Endothelial cell of umbilical vein (primary cell): ENCODE data around the gene HTR6. TPM values are rescaled to one million over a fixed set of nuclear protein-coding genes. Genes with fewer than 3 reads are reported as not detected.

Source experiments
- BruUV-seq: library from RNA; stranded (reverse); fragments of 400-500 nt; replicated peaks from 2 replicates; lab custom pipeline; 2021; lab: Mats Ljungman, UMichigan
- CTCF ChIA-PET: fragments of 300-600, 350-600 bp; sonication (Branson Sonifier 250); formaldehyde crosslinking; loops from one replicate; lab custom pipeline; 2021; ENCODE audit warnings: antibody characterized with exemption, inconsistent platforms; lab: Charles Lee
- POLR2A ChIA-PET: fragments of 300-600, 350-600 bp; sonication (Branson Sonifier 250); formaldehyde crosslinking; loops from one replicate; lab custom pipeline; 2021; ENCODE audit warnings: antibody characterized with exemption, inconsistent platforms; lab: Charles Lee
- DNase-seq: peaks from one replicate; pipeline ENCODE4 v3.0.0-alpha.2; 2011; ENCODE audit warnings: low read depth, low spot score
- FAIRE-seq: peaks from 2 replicates; lab custom pipeline; 2011; peaks lifted over from hg19 to GRCh38; lab: Jason Lieb, UNC
- H2AFZ ChIP-seq: 2 replicates; pipeline ENCODE4 v1.6.0; 2012; ENCODE audit warnings: low read depth, low read length, control low read depth, inconsistent platforms
- H3K27ac ChIP-seq: 2 replicates; pipeline ENCODE4 v1.5.1; 2011; ENCODE audit warnings: low read depth, mild to moderate bottlenecking, control low read depth, low read length, moderate library complexity; ENCODE audit not compliant: insufficient read depth
- H3K27me3 ChIP-seq, 2 experiments: 2 replicates each; pipeline versions ENCODE4 v1.6.0 to v1.6.1; 2011; ENCODE audit warnings: low read length in 2 of 2, mixed read lengths in 1 of 2; ENCODE audit not compliant: control insufficient read depth in 2 of 2, insufficient read depth in 2 of 2
- H3K36me3 ChIP-seq, 2 experiments: 2 replicates in 1 of 2; 3 replicates in 1 of 2; pipeline ENCODE4 v1.5.1; 2011; ENCODE audit warnings: low read length in 2 of 2, mild to moderate bottlenecking in 1 of 2, moderate library complexity in 1 of 2; ENCODE audit not compliant: control insufficient read depth in 2 of 2, insufficient read depth in 2 of 2; ENCODE audit errors: extremely low read depth in 1 of 2
- H3K4me1 ChIP-seq: 3 replicates; pipeline ENCODE4 v1.5.1; 2011; ENCODE audit warnings: mild to moderate bottlenecking, low read length; ENCODE audit not compliant: control insufficient read depth, insufficient read depth; ENCODE audit errors: extremely low read depth
- H3K4me2 ChIP-seq: 2 replicates; pipeline ENCODE4 v1.6.1; 2011; ENCODE audit warnings: low read length, control low read depth, mixed read lengths; ENCODE audit not compliant: insufficient read depth
- H3K4me3 ChIP-seq, 3 experiments: fragments of 200-600 bp in 1 of 3; sonication (generic), shearing (Covaris generic) in 1 of 3; replicated peaks in 1 of 3; 2 replicates each; pipeline ENCODE4 v1.5.1; 2011 to 2016; ENCODE audit warnings: control low read depth in 3 of 3, low read length in 3 of 3, mild to moderate bottlenecking in 2 of 3, inconsistent platforms in 1 of 3, low read depth in 1 of 3, moderate library complexity in 1 of 3; ENCODE audit not compliant: insufficient read depth in 1 of 3
- H3K79me2 ChIP-seq: 2 replicates; pipeline ENCODE4 v1.6.0; 2012; ENCODE audit warnings: low read length, inconsistent platforms; ENCODE audit not compliant: control insufficient read depth, insufficient read depth
- H3K9ac ChIP-seq: replicated peaks from 2 replicates; pipeline ENCODE3; 2011; ENCODE audit warnings: low read length, control low read depth; ENCODE audit not compliant: insufficient read depth; ENCODE audit errors: extremely low read depth
- H3K9me1 ChIP-seq: replicated peaks from 3 replicates; pipeline ENCODE4 v1.6.0; 2011; ENCODE audit warnings: mild to moderate bottlenecking, low read length; ENCODE audit not compliant: control insufficient read depth, insufficient read depth; ENCODE audit errors: extremely low read depth
- H3K9me3 ChIP-seq: replicated peaks from 2 replicates; pipeline ENCODE4 v1.5.1; 2012; ENCODE audit warnings: low read length, inconsistent platforms; ENCODE audit not compliant: control insufficient read depth, insufficient read depth
- H4K20me1 ChIP-seq: replicated peaks from 2 replicates; pipeline ENCODE3; 2011; ENCODE audit warnings: mild to moderate bottlenecking, low read length; ENCODE audit not compliant: control insufficient read depth, insufficient read depth; ENCODE audit errors: extremely low read depth
- CTCF ChIP-seq, 2 donors: IDR thresholded peaks; 1 replicate in 1 of 2; 2 replicates in 1 of 2; pipeline ENCODE4 v1.5.1; 2011; ENCODE audit warnings: low read length in 2 of 2, mild to moderate bottlenecking in 2 of 2, moderate library complexity in 2 of 2, control low read depth in 1 of 2, inconsistent platforms in 1 of 2, low read depth in 1 of 2; ENCODE audit not compliant: insufficient read depth in 1 of 2; ENCODE audit errors: extremely low read depth in 1 of 2
- JUN ChIP-seq: IDR thresholded peaks from 2 replicates; pipeline ENCODE4 v1.6.1; 2011; ENCODE audit warnings: borderline replicate concordance, low read depth; ENCODE audit not compliant: insufficient read length, insufficient read depth
- POLR2A ChIP-seq: IDR thresholded peaks from 2 replicates; pipeline ENCODE4 v1.6.1; 2012; ENCODE audit warnings: low read depth, mild to moderate bottlenecking, control low read depth, low read length
- POLR2AphosphoS5 ChIP-seq: IDR thresholded peaks from 2 replicates; pipeline ENCODE4 v1.6.1; 2012; ENCODE audit warnings: low read depth, mild to moderate bottlenecking, control low read depth, low read length, moderate library complexity; ENCODE audit not compliant: insufficient read depth
- dilution Hi-C: fragments of 300-500 bp; cut with MboI; formaldehyde crosslinking; loops from one replicate; pipeline ENCODE4 v1.15.0; 2019; ENCODE audit warnings: low sequenced_read_pairs; ENCODE audit not compliant: extremely low pct_ligation_motif_present
- intact Hi-C: fragments of 100-400 bp; cut with micrococcal nuclease; formaldehyde crosslinking; loops from one replicate; pipeline ENCODE4 v1.10.0; 2022
- polyA plus RNA-seq, 4 experiments: library from polyadenylated mRNA; depleted of rRNA in 3 of 4; stranded (reverse) in 3 of 4; unstranded in 1 of 4; fragments of >200 nt; gene quantifications; 2 replicates each; pipeline versions ENCODE4 v1.2.1 to v1.2.3, GENCODE V29; 2011 to 2012; ENCODE audit warnings: missing spikeins in 1 of 4
- total RNA-seq: library from RNA; stranded (reverse); gene quantifications from 2 replicates; pipeline ENCODE4 v1.2.3, GENCODE V29; 2021

Gene HTR6
- total and polyA plus RNA-seq, 2 donors (not counting 3 experiments of a cell fraction or from before 2014, with no cell fraction given) = not detected

- DNase-seq (no peak), FAIRE-seq (no peak)
- Histone ChIP-seq H3K4me3 (no peak overlapping the region), H3K9ac (no peak overlapping the region), H3K27me3 (peaks cover 0 to 3% of the 10 kb centered on the region in 2 experiments), H3K27ac (no peak overlapping the region), H3K4me1 (peaks cover 4% of the 10 kb centered on the region), H3K79me2 (no peaks in the 10 kb centered on the region), H4K20me1 (no peaks in the 10 kb centered on the region), H3K9me3 (no peaks in the 10 kb centered on the region), H3K4me2 (no peak overlapping the region), H3K9me1 (no peaks in the 10 kb centered on the region), H2AFZ (no peak overlapping the region), H3K36me3 (no peaks in the 10 kb centered on the region)
- intact Hi-C loops = no loop called here
- dilution Hi-C loops = no loop called here
- CTCF ChIA-PET = interaction anchor here (0.6 to 1.9 kb wide), 2 partner anchors 234 to 313 kb away, joined by 3 to 5 read pairs; no protein-coding TSS in a partner anchor
- POLR2A ChIA-PET = no interaction called here
- TF ChIP-seq POLR2AphosphoS5 (no peak), POLR2A (no peak)
- no TSS peak for BruUV-seq
These were observed 7.2 kb upstream of the HTR6 start for GRCh38 chr1:19657511-19657910.

DNA sequence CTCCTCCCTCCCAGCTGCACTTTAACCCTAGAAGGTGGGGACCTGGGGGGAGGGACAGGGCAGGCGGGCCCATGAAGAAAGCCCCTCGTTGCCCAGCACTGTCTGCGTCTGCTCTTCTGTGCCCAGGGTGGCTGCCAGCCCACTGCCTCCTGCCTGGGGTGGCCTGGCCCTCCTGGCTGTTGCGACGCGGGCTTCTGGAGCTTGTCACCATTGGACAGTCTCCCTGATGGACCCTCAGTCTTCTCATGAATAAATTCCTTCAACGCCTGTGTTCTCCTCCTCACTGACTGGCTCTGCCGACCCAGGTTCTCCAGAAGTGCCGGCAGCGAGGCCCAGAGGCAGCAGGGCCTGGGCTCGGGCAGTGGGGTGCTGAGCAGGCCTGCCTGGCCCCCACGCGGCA, 6.5 kb upstream of the HTR6 start:
- Histone ChIP-seq H3K4me2 (no peak overlapping the region), H3K9me3 (no peaks in the 10 kb centered on the region), H3K4me3 (no peak overlapping the region), H3K79me2 (no peaks in the 10 kb centered on the region), H3K4me1 (peaks cover 3% of the 10 kb centered on the region), H3K27ac (no peak overlapping the region), H4K20me1 (no peaks in the 10 kb centered on the region), H3K9me1 (no peaks in the 10 kb centered on the region), H2AFZ (no peak overlapping the region), H3K9ac (no peak overlapping the region), H3K36me3 (no peaks in the 10 kb centered on the region), H3K27me3 (peaks cover 4 to 7% of the 10 kb centered on the region in 2 experiments)
- TF ChIP-seq POLR2A (no peak), JUN (no peak), CTCF (IDR thresholded peaks at IDR 0.05; ENCODE audit: extremely low read depth in 1 of 2, insufficient read depth in 1 of 2, low read depth in 1 of 2, low read length in 2 of 2) (no peak)
- BruUV-seq = no TSS peak
- POLR2A ChIA-PET = no interaction called here
- FAIRE-seq = no peak
- dilution Hi-C loops = no loop called here
- no peak for DNase-seq
- intact Hi-C loops = no loop called here
- CTCF ChIA-PET = interaction anchor here (0.6 to 1.9 kb wide), 2 partner anchors 235 to 314 kb away, joined by 3 to 5 read pairs; no protein-coding TSS in a partner anchor
